Choroid plexus epithelial cell (primary cell): Measurements from ENCODE around the gene GYS1.

Source experiments
- DNase-seq: peaks from one replicate; pipeline ENCODE4 v3.0.0-alpha.2; 2010; ENCODE audit warnings: low read depth
- H3K4me3 ChIP-seq: 2 replicates; pipeline ENCODE4 v1.5.1; 2011; ENCODE audit warnings: low read depth, mild to moderate bottlenecking, control low read depth, low read length, moderate library complexity
- TF ChIP-seq, protein P1 (sequence below): conservative IDR thresholded peaks from 2 replicates; pipeline ENCODE4 v1.5.1; 2011; ENCODE audit warnings: low read depth, mild to moderate bottlenecking, control low read depth, inconsistent platforms, low read length, moderate library complexity

Gene GYS1

DNA sequence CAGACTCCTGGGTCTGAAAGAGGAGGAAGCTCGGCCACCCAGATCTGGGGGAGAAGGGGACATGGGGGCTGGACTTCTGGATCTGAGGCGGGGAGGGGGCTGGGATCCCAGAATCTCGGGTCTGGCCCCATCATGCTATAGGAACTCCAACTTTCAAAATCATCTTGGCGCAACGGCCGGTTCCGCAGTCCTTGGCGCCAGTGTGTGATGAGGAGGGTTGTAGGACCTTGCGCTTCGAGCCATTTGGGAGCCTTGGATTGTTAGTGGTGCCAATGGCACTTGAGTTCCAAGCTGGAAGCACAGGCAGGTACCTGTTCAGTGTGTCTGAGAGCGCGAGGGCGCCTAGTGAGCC, 902 bp upstream of the GYS1 start:
- DNase-seq, result no peak
- TF ChIP-seq, protein P1, sequence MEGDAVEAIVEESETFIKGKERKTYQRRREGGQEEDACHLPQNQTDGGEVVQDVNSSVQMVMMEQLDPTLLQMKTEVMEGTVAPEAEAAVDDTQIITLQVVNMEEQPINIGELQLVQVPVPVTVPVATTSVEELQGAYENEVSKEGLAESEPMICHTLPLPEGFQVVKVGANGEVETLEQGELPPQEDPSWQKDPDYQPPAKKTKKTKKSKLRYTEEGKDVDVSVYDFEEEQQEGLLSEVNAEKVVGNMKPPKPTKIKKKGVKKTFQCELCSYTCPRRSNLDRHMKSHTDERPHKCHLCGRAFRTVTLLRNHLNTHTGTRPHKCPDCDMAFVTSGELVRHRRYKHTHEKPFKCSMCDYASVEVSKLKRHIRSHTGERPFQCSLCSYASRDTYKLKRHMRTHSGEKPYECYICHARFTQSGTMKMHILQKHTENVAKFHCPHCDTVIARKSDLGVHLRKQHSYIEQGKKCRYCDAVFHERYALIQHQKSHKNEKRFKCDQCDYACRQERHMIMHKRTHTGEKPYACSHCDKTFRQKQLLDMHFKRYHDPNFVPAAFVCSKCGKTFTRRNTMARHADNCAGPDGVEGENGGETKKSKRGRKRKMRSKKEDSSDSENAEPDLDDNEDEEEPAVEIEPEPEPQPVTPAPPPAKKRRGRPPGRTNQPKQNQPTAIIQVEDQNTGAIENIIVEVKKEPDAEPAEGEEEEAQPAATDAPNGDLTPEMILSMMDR, result no peak
- H3K4me3 ChIP-seq, result peak overlapping the region; percentile 83

- no peak for DNase-seq
- TF ChIP-seq, protein P1, result peak; percentile 5
- peak overlapping the region; percentile 87 for H3K4me3 ChIP-seq
These were observed 431 bp downstream of the GYS1 start for GRCh38 chr19:48992581-48993174.

GRCh38 chr19:48991873-48992580, 1.1 kb downstream of the GYS1 start:
- peak; percentile 91 for DNase-seq
- peak overlapping the region; percentile 87 for H3K4me3 ChIP-seq
- TF ChIP-seq, protein P1, result no peak

- TF ChIP-seq, protein P1, result no peak
- H3K4me3 ChIP-seq, result no peak overlapping the region
- no peak for DNase-seq
These were observed 2.0 kb downstream of the GYS1 start for GRCh38 chr19:48991011-48991609.

DNA sequence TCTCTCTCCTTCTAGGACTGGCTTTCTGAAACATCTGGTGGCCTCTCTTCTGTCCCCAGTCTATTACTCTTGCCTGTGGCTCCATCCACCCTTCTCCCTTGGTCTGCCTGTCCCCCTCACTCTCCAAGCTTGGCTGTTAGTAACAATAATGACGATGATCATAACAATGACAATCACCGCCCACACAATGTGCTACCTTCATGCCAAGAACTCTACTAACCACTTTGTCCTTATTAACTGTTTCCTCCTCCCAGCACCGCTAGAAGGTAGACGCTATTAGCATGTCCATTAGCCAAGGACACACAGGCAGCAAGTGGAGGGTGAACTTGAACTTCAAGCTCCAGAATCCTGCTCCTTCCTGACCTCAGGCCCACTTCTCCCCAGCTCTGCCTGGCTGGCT, 2.7 kb downstream of the GYS1 start:
- no peak for DNase-seq
- TF ChIP-seq, protein P1, result no peak
- H3K4me3 ChIP-seq, result no peak overlapping the region

- no peak for DNase-seq
- no peak overlapping the region for H3K4me3 ChIP-seq
- TF ChIP-seq, protein P1, result no peak
These were observed 3.3 kb downstream of the GYS1 start for GRCh38 chr19:48989701-48990291.
